ENCODE data around the gene CARD11.
"Not testable (repeated sequence)": the region's sequence is repeated elsewhere in the genome, so short reads cannot be mapped to it uniquely, and the experiment has no call there.

The CARD11 gene

GRCh38 chr7:2958416-2959102 is 85.1 kb downstream of the CARD11 start:
- Mint-ChIP-seq H3K27ac (peak overlapping the region; percentile 85), H3K36me3 (peaks cover 58% of the 10 kb centered on the region), H3K4me3 (no peak overlapping the region), H3K9me3 (no peaks in the 10 kb centered on the region), H3K4me1 (peaks cover 73% of the 10 kb centered on the region)
- DNase-seq (ENCODE audit: low spot score in 2 of 2) (no peak), ATAC-seq (no peak)

- Mint-ChIP-seq H3K4me1 (peaks cover 70% of the 10 kb centered on the region), H3K36me3 (peaks cover 70% of the 10 kb centered on the region), H3K4me3 (peak overlapping the region; percentile 41), H3K27ac (peak overlapping the region; percentile 85)
- H3K9me3 Mint-ChIP-seq; DNase-seq (ENCODE audit: low spot score in 2 of 2); ATAC-seq: not testable (repeated sequence)
Measured at GRCh38 chr7:2957369-2957727, 86.3 kb downstream of the CARD11 start.

- DNase-seq (ENCODE audit: low spot score in 2 of 2) (peak; percentile 24 to 70), ATAC-seq (peak; percentile 91)
- Mint-ChIP-seq H3K4me1 (peaks cover 70% of the 10 kb centered on the region), H3K36me3 (peaks cover 76% of the 10 kb centered on the region), H3K27ac (peak overlapping the region; percentile 85), H3K4me3 (peak overlapping the region; percentile 41), H3K9me3 (no peaks in the 10 kb centered on the region)
Measured at GRCh38 chr7:2956526-2957368, 86.9 kb downstream of the CARD11 start.

- DNase-seq (ENCODE audit: low spot score in 2 of 2): no peak
- peak overlapping the region; percentile 41 for H3K4me3 Mint-ChIP-seq
- peak overlapping the region; percentile 85 for H3K27ac Mint-ChIP-seq
- peaks cover 78% of the 10 kb centered on the region for H3K36me3 Mint-ChIP-seq
- ATAC-seq: no peak
- no peaks in the 10 kb centered on the region for H3K9me3 Mint-ChIP-seq
- H3K4me1 Mint-ChIP-seq: peaks cover 75% of the 10 kb centered on the region
Measured at GRCh38 chr7:2956076-2956475, 87.6 kb downstream of the CARD11 start.

- peaks cover 82% of the 10 kb centered on the region for H3K36me3 Mint-ChIP-seq
- peak overlapping the region; percentile 85 for H3K27ac Mint-ChIP-seq
- no peak for ATAC-seq
- H3K9me3 Mint-ChIP-seq: no peaks in the 10 kb centered on the region
- H3K4me1 Mint-ChIP-seq: peaks cover 83% of the 10 kb centered on the region
- no peak for DNase-seq (ENCODE audit: low spot score in 2 of 2)
- peak overlapping the region; percentile 54 for H3K4me3 Mint-ChIP-seq
Measured at GRCh38 chr7:2955269-2955668, 88.4 kb downstream of the CARD11 start.

GRCh38 chr7:2954433-2954853 is 89.2 kb downstream of the CARD11 start:
- ATAC-seq (peak; percentile 59), DNase-seq (ENCODE audit: low spot score in 2 of 2) (peak in 1 of 2 donors; percentile 74)
- Mint-ChIP-seq H3K4me1 (peaks cover 81% of the 10 kb centered on the region), H3K9me3 (no peaks in the 10 kb centered on the region), H3K4me3 (peak overlapping the region; percentile 54), H3K36me3 (peaks cover 78% of the 10 kb centered on the region), H3K27ac (peak overlapping the region; percentile 85)

GRCh38 chr7:2953588-2954407 is 89.9 kb downstream of the CARD11 start:
- Mint-ChIP-seq H3K27ac (peak overlapping the region; percentile 85), H3K4me3 (peak overlapping the region; percentile 54), H3K36me3 (peaks cover 75% of the 10 kb centered on the region), H3K4me1 (peaks cover 81% of the 10 kb centered on the region), H3K9me3 (no peaks in the 10 kb centered on the region)
- DNase-seq (ENCODE audit: low spot score in 2 of 2): no peak
- ATAC-seq: peak; percentile 52

- no peak for ATAC-seq
- Mint-ChIP-seq H3K36me3 (peaks cover 73% of the 10 kb centered on the region), H3K4me1 (peaks cover 81% of the 10 kb centered on the region), H3K9me3 (no peaks in the 10 kb centered on the region), H3K4me3 (no peak overlapping the region), H3K27ac (peak overlapping the region; percentile 30)
- DNase-seq (ENCODE audit: low spot score in 2 of 2): no peak
Measured at GRCh38 chr7:2953099-2953498, 90.6 kb downstream of the CARD11 start.

- ATAC-seq (no peak), DNase-seq (ENCODE audit: low spot score in 2 of 2) (no peak)
- no peaks in the 10 kb centered on the region for H3K9me3 Mint-ChIP-seq
- peak overlapping the region; percentile 30 for H3K27ac Mint-ChIP-seq
- H3K4me3 Mint-ChIP-seq: no peak overlapping the region
- H3K36me3 Mint-ChIP-seq: peaks cover 67% of the 10 kb centered on the region
- peaks cover 84% of the 10 kb centered on the region for H3K4me1 Mint-ChIP-seq
Measured at GRCh38 chr7:2952316-2952715, 91.4 kb downstream of the CARD11 start.

GRCh38 chr7:2950578-2950977 is 93.1 kb downstream of the CARD11 start:
- Mint-ChIP-seq H3K27ac (no peak overlapping the region), H3K4me3 (no peak overlapping the region), H3K36me3 (peaks cover 67% of the 10 kb centered on the region), H3K4me1 (peaks cover 75% of the 10 kb centered on the region), H3K9me3 (no peaks in the 10 kb centered on the region)
- no peak for DNase-seq (ENCODE audit: low spot score in 2 of 2)
- no peak for ATAC-seq

- H3K27ac Mint-ChIP-seq: peak overlapping the region; percentile 12
Measured at GRCh38 chr7:2948749-2949148, 94.9 kb downstream of the CARD11 start.

GRCh38 chr7:2947058-2947780 is 96.4 kb downstream of the CARD11 start:
- Mint-ChIP-seq H3K4me1 (peaks cover 62% of the 10 kb centered on the region), H3K27ac (peak overlapping the region; percentile 15), H3K4me3 (no peak overlapping the region), H3K9me3 (no peaks in the 10 kb centered on the region), H3K36me3 (peaks cover 72% of the 10 kb centered on the region)
- DNase-seq (ENCODE audit: low spot score in 2 of 2) (no peak), ATAC-seq (no peak)

More at GRCh38 chr7:2948749-2949148, 94.9 kb downstream of the CARD11 start:
- H3K4me3 Mint-ChIP-seq: no peak overlapping the region
- peaks cover 71% of the 10 kb centered on the region for H3K36me3 Mint-ChIP-seq
- no peaks in the 10 kb centered on the region for H3K9me3 Mint-ChIP-seq
- ATAC-seq (peak; percentile 45), DNase-seq (ENCODE audit: low spot score in 2 of 2) (no peak)
- H3K4me1 Mint-ChIP-seq: peaks cover 64% of the 10 kb centered on the region

- Mint-ChIP-seq H3K4me3 (no peak overlapping the region), H3K9me3 (no peaks in the 10 kb centered on the region), H3K4me1 (peaks cover 52% of the 10 kb centered on the region), H3K27ac (peak overlapping the region; percentile 70), H3K36me3 (peaks cover 81% of the 10 kb centered on the region)
- ATAC-seq: no peak
- DNase-seq (ENCODE audit: low spot score in 2 of 2): no peak
Measured at GRCh38 chr7:2945171-2945570, 98.5 kb downstream of the CARD11 start.

GRCh38 chr7:2944739-2945138 is 98.9 kb downstream of the CARD11 start:
- DNase-seq (ENCODE audit: low spot score in 2 of 2) (no peak), ATAC-seq (no peak)
- H3K4me3 Mint-ChIP-seq: no peak overlapping the region
- peaks cover 83% of the 10 kb centered on the region for H3K36me3 Mint-ChIP-seq
- peaks cover 55% of the 10 kb centered on the region for H3K4me1 Mint-ChIP-seq
- peak overlapping the region; percentile 70 for H3K27ac Mint-ChIP-seq
- H3K9me3 Mint-ChIP-seq: no peaks in the 10 kb centered on the region

All from stimulated activated effector memory CD8-positive, alpha-beta T cell treated with anti-CD3 and anti-CD28 coated beads, Interleukin-12 subunit alpha, Interleukin-12 subunit beta, amount 100 ng/mL, for 72 hours (primary cell).